Fibroblast of skin of left biceps (primary cell): ENCODE measurements around the gene ADCYAP1R1.

Source experiments
- DNase-seq, 2 experiments: peaks; one replicate each; pipeline ENCODE4 v3.0.0-alpha.2; 2013; ENCODE audit warnings: low read depth in 2 of 2

The ADCYAP1R1 gene

DNA sequence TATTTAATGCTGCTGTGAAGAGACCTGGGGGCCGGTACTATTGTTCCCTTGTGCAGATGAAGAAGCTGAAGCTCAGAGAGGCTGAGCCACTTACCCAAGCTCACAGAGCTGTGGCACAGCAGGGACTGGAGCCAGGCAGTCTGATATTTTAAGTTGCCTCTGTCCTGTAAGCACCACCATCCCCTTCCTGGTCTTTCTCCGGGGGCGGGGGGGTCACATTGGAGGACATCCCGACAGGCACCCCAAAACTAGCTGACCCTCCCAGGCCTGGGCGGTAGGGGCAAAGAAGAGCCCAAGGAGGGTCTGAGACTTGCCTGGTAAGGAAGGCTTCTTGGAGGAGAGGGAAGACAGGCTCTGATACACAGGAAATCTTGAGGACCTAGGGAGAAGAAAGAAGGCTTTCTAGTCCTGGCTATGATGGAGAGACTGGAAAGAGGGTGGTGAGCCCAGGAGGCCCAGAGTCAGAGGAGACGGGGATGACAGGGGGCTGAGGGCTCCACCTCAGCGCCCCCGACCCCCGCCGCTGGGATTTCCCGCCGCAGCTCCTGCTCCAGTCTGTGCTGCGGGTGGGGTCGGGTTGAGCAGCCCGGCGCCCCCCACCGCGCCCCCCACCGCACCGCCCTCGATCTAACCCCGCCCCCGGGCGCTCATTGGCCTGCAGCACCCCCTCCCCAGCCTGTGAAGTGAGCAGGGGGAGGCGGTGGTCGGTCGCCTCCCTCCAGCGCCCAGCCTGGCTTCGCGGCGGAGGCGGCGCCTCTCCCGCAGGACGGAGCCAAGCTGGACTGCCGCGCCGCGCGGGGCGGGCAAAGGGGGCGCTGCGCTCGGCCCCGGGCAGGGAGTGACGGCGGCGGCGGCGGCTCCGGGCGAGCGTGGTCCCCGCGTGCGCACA lies at the start of gene ADCYAP1R1:
ADCYAP1R1 (plus strand) TSS at position 711 of the 889 bp plus-strand sequence. CDS start 10,957 bp downstream, outside the sequence.
- DNase-seq, result no peak

DNA sequence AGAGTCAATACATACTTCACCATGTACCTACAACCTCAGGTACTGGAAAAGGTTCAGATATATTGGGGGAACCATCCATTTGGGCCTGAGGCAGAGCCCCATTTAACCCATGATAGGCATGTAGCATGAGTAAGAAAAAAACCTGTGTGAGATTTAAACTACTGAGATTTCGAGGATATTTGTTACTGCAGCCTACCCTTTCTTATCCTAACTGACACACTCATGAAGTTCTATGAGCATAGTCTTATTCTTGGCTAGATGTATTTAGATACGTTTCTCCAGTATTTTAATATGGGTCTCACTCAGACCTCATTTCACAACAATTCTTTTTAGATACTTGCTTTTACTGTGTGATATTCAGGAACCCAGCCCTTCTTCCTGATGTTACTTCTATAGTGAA lies 49.0 kb upstream of the ADCYAP1R1 start:
- DNase-seq, result no peak

- DNase-seq, result no peak
Observed at GRCh38 chr7:31003721-31004120, 48.4 kb upstream of the ADCYAP1R1 start.

- DNase-seq, result no peak
Observed at GRCh38 chr7:31004393-31004792, 47.7 kb upstream of the ADCYAP1R1 start.

DNA sequence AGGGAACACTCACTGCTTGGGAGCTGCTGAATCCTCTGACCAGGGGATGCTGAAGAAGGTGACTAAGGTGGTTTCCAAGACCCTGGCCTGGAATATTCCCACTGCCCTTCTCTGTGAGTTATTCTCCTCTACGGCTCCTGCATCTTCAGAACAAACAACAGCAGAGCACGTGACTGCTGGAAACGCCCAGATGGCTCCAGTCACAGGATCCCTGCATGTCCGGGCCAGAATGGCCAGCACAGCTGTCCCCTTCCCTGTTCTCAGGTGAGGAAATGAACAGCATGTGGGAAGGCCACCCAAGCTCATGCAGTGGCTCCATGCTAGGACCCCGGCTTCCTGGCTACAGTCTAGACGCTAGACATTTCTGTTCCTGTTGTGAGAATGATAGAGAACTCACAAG lies 45.3 kb upstream of the ADCYAP1R1 start:
- DNase-seq, result no peak

- no peak for DNase-seq
Observed at GRCh38 chr7:31007634-31008033, 44.5 kb upstream of the ADCYAP1R1 start.

GRCh38 chr7:31014826-31015225 lies 37.3 kb upstream of the ADCYAP1R1 start:
- DNase-seq, result no peak

DNA sequence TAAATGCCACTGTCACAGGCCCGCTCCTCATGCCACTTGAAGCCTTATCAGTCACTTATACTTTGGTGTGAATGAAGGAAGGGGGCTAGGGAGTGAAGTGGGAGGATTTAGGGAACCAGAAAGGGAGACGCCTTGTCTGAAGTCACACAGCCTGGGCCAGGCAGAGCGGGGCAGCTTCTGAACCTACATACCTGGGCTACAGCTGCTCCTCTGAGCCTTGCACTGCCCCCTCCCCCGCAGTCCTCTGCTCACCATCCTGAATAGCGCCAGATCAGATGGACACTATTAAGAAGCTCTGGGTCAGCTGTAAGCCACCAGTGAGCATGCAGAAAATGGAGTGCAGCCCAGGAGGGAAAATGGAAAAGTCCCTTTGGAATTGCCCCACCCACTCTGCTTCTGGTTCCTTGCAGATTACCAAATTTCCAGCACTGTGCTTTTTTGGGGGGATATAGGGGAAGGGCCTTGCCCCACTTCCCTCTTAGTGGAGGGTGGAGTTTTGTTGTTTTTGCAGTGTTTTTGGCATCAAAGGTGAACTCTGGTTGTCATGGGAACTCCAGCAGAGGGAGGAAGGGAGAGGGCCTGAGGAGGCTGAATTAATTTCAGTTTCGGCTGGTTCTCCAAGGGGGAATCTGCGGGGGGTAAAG lies 35.0 kb upstream of the ADCYAP1R1 start:
- DNase-seq, result no peak

DNA sequence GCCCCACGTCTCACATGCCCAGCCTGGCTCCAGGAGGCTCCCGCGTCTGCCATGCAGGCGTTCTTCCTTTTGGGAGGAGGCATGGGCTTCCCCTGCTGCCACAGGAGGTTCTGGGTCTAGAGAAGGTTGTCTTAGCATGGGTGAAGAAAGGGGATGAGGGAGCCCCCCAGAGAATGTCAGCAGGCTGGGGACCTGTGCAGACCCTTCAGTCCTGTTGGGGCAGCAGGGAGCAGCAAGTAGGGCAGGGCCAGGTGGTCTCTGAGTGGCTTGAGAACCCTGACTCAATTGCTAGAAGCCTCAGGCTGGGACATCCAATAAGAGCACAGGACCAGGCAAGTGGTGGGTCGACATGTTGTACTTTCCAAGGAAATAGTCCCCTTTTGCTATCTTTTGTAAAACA lies 34.4 kb upstream of the ADCYAP1R1 start:
- DNase-seq, result no peak

DNA sequence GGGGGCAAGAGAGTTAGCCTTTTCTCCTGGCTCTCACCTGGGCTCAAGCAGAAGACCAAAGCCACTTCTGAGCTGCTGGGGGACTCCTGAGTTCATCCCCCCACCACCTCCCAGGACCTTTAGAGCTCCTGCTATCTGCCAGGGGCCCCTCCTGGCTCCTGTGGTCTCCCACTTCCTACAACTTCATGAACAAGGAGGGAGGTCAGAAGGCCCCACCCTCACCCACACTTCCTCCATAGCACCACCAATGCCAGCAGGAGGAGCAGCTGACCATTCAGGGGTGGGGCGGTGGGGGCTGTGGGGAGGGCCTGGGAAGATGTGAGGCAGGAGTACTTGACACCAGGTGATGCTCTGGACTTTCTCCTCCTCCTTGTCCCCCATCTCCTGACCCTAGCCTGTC lies 32.6 kb upstream of the ADCYAP1R1 start:
- no peak for DNase-seq

- DNase-seq, result no peak
Observed at GRCh38 chr7:31020161-31020560, 31.9 kb upstream of the ADCYAP1R1 start.

- DNase-seq, result no peak
Observed at GRCh38 chr7:31020652-31021051, 31.5 kb upstream of the ADCYAP1R1 start.

DNA sequence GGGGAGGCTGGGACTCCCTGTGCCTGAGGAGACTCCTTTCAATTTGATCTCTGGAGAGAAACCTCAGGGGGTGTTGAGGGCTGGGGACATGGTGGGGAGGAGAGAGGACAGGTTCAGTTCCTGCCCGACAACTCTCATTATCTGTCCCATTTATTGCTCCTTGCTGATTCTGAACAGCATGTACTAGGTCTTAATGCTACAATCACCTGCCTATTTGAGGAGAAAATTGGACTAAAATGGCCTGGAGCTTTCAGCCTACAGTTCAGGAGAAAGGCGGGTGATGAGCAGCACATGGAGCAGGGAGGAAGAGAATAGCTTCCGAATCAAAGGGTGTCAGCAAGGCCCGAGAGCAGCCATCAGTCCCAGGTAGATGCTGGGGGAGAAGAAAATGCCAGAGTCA lies 30.0 kb upstream of the ADCYAP1R1 start:
- DNase-seq, result no peak

- no peak for DNase-seq
Observed at GRCh38 chr7:31022726-31023125, 29.4 kb upstream of the ADCYAP1R1 start.

DNA sequence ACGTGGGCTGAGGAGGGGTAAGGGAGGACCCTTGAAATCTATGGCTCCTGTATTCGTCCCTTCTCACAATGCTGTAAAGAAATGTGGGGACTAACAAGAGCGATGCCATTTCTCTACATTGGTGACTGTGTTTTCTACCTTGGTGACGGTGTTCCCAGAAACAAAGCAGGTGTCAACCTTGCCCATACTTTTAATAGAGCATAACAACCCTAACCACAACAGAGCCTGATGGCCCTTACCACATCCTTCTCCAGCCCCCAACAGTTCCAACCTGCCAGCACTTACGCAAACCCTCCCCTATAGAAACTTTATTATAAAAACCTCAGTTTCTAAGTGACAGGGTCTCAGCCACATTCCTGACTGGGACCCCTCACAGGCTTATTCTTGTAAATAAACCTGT lies 28.2 kb upstream of the ADCYAP1R1 start:
- no peak for DNase-seq

DNA sequence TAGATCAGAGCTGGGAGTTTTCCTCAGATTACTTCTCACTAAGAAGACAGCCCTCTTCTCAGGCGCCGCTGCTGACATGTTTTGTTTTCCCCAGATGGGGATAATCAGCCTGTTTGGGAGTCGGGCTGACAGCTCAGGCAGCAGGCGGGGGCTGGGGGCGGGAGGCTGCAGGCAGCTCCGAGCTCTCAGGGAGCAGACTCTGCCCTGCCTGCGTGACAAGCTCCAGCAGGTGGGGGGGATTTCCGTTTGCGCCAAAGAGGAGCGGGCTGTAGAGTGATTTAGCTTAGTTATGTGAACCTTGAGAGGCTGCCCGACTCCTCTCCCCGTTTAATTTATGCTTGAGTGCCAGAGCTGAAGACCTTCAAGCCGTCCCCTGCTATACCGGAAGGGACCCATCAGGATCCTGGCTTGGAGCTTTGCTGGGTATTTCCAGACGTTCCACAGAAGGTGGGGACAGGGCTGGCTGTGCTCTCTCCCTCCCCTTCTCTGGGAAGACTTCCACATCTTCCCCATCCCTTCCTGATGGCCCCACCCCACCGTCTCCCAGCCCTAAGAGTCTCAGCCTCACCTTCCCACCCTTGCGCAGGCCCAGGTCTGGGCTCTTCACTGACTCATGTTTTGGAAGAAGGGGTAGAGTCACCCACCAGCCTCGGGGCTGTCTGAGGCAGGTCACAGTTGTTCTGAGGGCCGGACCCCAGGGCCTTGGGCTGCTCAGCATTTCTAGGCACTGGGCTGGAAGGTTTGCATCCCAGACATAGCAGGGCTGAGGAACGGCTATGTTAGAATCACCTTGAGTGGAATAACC lies 24.7 kb upstream of the ADCYAP1R1 start:
- no peak for DNase-seq

DNA sequence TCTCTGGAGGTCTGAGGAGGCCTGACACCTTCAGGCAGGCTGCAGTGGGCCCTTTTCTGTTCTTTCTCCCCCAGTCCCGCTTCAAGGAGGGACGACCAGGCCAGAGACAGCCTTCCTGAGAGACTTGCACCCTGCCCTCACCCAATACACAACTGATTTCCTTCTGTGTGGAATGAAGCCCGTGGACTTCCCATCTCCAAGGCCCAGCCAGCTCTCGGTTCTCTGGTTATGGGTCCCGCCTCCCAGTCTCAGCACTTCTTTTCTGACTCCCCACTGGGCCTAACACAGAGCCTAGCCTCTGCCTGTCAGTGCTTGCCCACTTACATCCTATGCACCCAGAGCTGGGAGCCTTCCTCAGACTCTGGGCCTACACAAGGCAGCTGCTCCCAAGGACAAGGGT lies 24.1 kb upstream of the ADCYAP1R1 start:
- DNase-seq, result no peak

- DNase-seq, result no peak
Observed at GRCh38 chr7:31028417-31028992, 23.6 kb upstream of the ADCYAP1R1 start.

- DNase-seq, result no peak
Observed at GRCh38 chr7:31029251-31030042, 22.7 kb upstream of the ADCYAP1R1 start.

DNA sequence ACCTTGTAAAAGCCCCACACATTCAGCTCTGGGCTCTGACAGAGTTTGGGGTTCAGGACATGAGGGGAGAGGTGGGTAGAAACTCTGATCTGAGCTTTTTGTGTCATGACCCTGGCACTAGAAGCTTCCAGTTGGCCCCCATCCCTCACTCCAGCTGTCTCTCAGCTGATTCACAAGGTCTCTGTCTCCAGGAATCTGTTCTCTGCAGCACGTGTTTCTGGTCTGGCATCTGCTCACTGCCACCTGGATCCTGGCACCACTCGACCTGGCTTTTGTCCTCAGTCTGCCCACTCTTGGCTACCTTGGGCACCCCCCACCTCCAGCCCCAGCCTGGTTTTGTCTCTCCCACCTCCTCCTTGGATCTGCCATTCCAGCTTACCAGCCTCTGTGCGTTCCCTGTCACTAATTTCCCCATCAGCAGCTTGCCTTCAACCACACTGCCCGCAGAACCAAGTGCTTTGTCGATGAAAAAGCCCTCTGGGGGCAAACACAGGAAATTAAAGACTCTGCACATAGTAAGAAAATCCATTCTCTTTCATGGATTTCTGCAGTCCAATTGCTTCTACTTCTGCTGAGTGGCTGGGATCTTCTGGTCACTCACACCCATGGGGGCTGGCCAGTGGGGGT lies 18.3 kb upstream of the ADCYAP1R1 start:
- no peak for DNase-seq

DNA sequence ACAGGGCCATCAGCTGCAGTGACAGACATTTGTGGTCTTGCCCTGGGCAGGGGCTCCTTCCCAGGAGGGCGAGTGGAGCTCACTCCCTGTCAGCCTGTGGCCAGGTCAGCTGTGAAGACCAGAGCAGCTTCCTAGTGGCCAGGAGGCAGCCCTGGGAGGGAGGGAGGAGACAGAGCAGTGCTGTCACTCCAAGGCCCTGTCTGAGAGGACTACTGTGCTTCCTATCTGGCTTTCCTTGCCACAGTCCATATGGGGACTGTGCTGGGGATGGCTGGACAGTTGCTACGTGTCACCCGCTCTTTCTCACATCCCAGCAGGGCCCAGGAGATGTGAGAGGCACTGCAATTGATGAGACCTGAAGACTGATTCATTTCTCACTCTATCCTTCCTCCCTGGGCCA lies 15.2 kb upstream of the ADCYAP1R1 start:
- DNase-seq, result no peak
